HEK293 (cell line): ENCODE measurements around the gene C8A.

ENCODE experiments used
- CTCF ChIP-seq: fragments of 450-650 bp; formaldehyde crosslinking; IDR thresholded peaks from 2 replicates; pipeline ENCODE4 v1.5.1; 2016; ENCODE audit warnings: missing biosample characterization, missing genetic modification characterization
- HOXA7 ChIP-seq: sonication (generic); formaldehyde crosslinking; IDR thresholded peaks from 2 replicates; pipeline ENCODE4 v1.8.1; 2022; ENCODE audit warnings: missing genetic modification reagents, borderline replicate concordance
- REST ChIP-seq: fragments of 450-650 bp; formaldehyde crosslinking; IDR thresholded peaks from 2 replicates; pipeline ENCODE4 v1.5.1; 2016; ENCODE audit warnings: missing biosample characterization, missing genetic modification characterization
- ZFP37 ChIP-seq: fragments of 450-650 bp; formaldehyde crosslinking; IDR thresholded peaks from 2 replicates; pipeline ENCODE4 v1.5.1; 2016; ENCODE audit warnings: missing biosample characterization, missing genetic modification characterization

- TF ChIP-seq ZFP37 (tag by site-specific recombination) (no peak), REST (no peak), CTCF (tag by site-specific recombination) (no peak), HOXA7 (CRISPR knock-in tag) (no peak)
Measured at GRCh38 chr1:56834137-56834900, 20.3 kb upstream of the C8A start.
